OCI-LY7 (cell line): ENCODE results near the gene HOXB1. TPM values are rescaled to one million over a fixed set of nuclear protein-coding genes. Genes with fewer than 3 reads are reported as not detected.

ENCODE experiments used
- BruUV-seq: library from RNA; stranded (reverse); fragments of 400-500 nt; replicated peaks from 2 replicates; lab custom pipeline; 2021; lab: Mats Ljungman, UMichigan
- CTCF ChIA-PET: fragments of 300-600 bp; sonication (Branson Sonifier 250); formaldehyde crosslinking; loops from one replicate; lab custom pipeline; 2022; ENCODE audit warnings: antibody characterized with exemption; ENCODE audit not compliant: unreplicated experiment; lab: Charles Lee
- POLR2A ChIA-PET: fragments of 300-600 bp; sonication (Branson Sonifier 250); formaldehyde crosslinking; loops from one replicate; lab custom pipeline; 2022; ENCODE audit warnings: antibody characterized with exemption; lab: Charles Lee
- DNase-seq: peaks from one replicate; pipeline ENCODE4 v3.0.0-alpha.2; 2015; ENCODE audit warnings: low spot score
- H2AFZ ChIP-seq: fragments of 200-600 bp; sonication (generic), shearing (Covaris generic); 2 replicates; pipeline ENCODE4 v1.6.1; 2014; ENCODE audit warnings: mild to moderate bottlenecking, antibody characterized with exemption, low read length, moderate library complexity
- H3K27ac ChIP-seq: fragments of 200-600 bp; sonication (generic); 2 replicates; pipeline ENCODE4 v1.5.1; 2014; ENCODE audit warnings: mixed run types, low read depth, mild to moderate bottlenecking, moderate library complexity, low read length, inconsistent platforms; ENCODE audit not compliant: poor library complexity, severe bottlenecking
- H3K36me3 ChIP-seq: fragments of 200-600 bp; sonication (generic); 2 replicates; pipeline ENCODE4 v1.6.1; 2014; ENCODE audit warnings: mild to moderate bottlenecking, antibody characterized with exemption, low read length, moderate library complexity, mixed read lengths; ENCODE audit not compliant: insufficient read depth
- H3K4me1 ChIP-seq: fragments of 200-600 bp; sonication (generic); 2 replicates; pipeline ENCODE4 v1.5.1; 2014; ENCODE audit warnings: mild to moderate bottlenecking, low read length; ENCODE audit not compliant: insufficient read depth, poor library complexity, severe bottlenecking
- H3K4me2 ChIP-seq: fragments of 200-600 bp; sonication (generic); 2 replicates; pipeline ENCODE4 v1.6.1; 2014; ENCODE audit warnings: mild to moderate bottlenecking, low read length
- H3K4me3 ChIP-seq: fragments of 200-600 bp; sonication (generic); 2 replicates; pipeline ENCODE4 v1.5.1; 2014; ENCODE audit warnings: mild to moderate bottlenecking, low read depth, low read length; ENCODE audit not compliant: poor library complexity, severe bottlenecking
- H3K79me2 ChIP-seq: fragments of 200-600 bp; sonication (generic); 2 replicates; pipeline ENCODE4 v1.6.1; 2016; ENCODE audit warnings: low read depth, mild to moderate bottlenecking, low read length, moderate library complexity, mixed read lengths; ENCODE audit not compliant: insufficient read depth
- H3K9me2 ChIP-seq: fragments of 200-600 bp; sonication (generic); 2 replicates; pipeline ENCODE4 v1.6.1; 2016; ENCODE audit warnings: mild to moderate bottlenecking, low read length, mixed read lengths; ENCODE audit not compliant: insufficient read depth
- H3K9me3 ChIP-seq: fragments of 200-600 bp; sonication (generic); 2 replicates; pipeline ENCODE4 v1.6.1; 2014; ENCODE audit warnings: mild to moderate bottlenecking, mixed run types, low read length, mixed read lengths
- H4K20me1 ChIP-seq: fragments of 200-600 bp; sonication (generic); 2 replicates; pipeline ENCODE4 v1.6.1; 2014; ENCODE audit warnings: mild to moderate bottlenecking, antibody characterized with exemption, low read length, moderate library complexity, mixed read lengths; ENCODE audit not compliant: insufficient read depth
- CTCF ChIP-seq: fragments of 200-600 bp; sonication (generic); conservative IDR thresholded peaks from 2 replicates; pipeline ENCODE4 v1.5.1; 2014; ENCODE audit warnings: mild to moderate bottlenecking, antibody characterized with exemption, low read length, moderate library complexity, mixed read lengths
- EZH2phosphoT487 ChIP-seq: fragments of 200-600 bp; sonication (generic); IDR thresholded peaks from 2 replicates; pipeline ENCODE4 v1.6.1; 2018; ENCODE audit warnings: low read depth, borderline replicate concordance, mild to moderate bottlenecking, mixed run types, antibody characterized with exemption, low read length, moderate library complexity, mixed read lengths
- intact Hi-C: fragments of 100-400 bp; cut with micrococcal nuclease; formaldehyde crosslinking; loops from one replicate; pipeline ENCODE4 v1.10.0; 2022; ENCODE audit not compliant: unreplicated experiment
- total RNA-seq, 2 experiments: library from RNA; depleted of rRNA in 1 of 2; stranded (reverse); fragments of >200 nt in 1 of 2; shearing (Covaris generic) in 1 of 2; gene quantifications; 2 replicates each; pipeline ENCODE4 v1.2.3, GENCODE V29; 2014 to 2022

Gene HOXB1
- total RNA-seq, 2 experiments from 2014 or later = not detected

- no peak for DNase-seq
- H3K9me2 ChIP-seq = no peaks in the 10 kb centered on the region
- H3K9me3 ChIP-seq = no peaks in the 10 kb centered on the region
- CTCF ChIA-PET = no interaction called here
- H3K4me3 ChIP-seq = no peak overlapping the region
- intact Hi-C loops = no loop called here
- no peak overlapping the region for H2AFZ ChIP-seq
- H3K79me2 ChIP-seq = no peaks in the 10 kb centered on the region
- no TSS peak for BruUV-seq
- H3K4me2 ChIP-seq = no peak overlapping the region
- H3K36me3 ChIP-seq = no peaks in the 10 kb centered on the region
- no peaks in the 10 kb centered on the region for H4K20me1 ChIP-seq
- no peaks in the 10 kb centered on the region for H3K4me1 ChIP-seq
- TF ChIP-seq EZH2phosphoT487 = no peak
- TF ChIP-seq CTCF = no peak
- POLR2A ChIA-PET = interaction anchor here (0.7 kb wide), 1 partner anchor 288 kb away, joined by 3 read pairs; no protein-coding TSS in a partner anchor
- no peak overlapping the region for H3K27ac ChIP-seq
Measured at GRCh38 chr17:48520631-48521079, 10.2 kb downstream of the HOXB1 start.

DNA sequence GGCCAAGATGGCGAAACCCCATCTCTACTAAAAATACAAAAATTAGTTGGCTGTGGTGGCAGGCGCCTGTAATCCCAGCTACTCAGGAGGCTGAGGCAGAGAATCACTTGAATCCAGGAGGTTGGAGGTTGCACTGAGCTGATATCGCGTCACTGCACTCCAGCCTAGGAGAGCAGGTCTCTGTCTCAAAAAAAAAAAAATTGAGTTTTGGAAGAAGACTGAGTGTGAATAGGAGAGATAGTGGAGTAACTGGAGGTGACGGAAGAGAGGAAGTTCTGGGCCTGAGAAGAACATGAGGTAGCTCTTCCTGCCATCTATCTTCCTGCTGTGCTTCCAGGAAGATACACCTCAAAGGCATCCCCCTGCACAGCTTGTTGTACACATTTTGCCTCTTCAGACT lies 11.4 kb downstream of the HOXB1 start:
- CTCF ChIA-PET = no interaction called here
- no peak overlapping the region for H3K4me2 ChIP-seq
- H3K4me3 ChIP-seq = no peak overlapping the region
- POLR2A ChIA-PET = no interaction called here
- no peak for DNase-seq
- no peak overlapping the region for H3K27ac ChIP-seq
- no peak for TF ChIP-seq CTCF
- TF ChIP-seq EZH2phosphoT487 = no peak
- H2AFZ ChIP-seq = no peak overlapping the region
- H3K9me3 ChIP-seq = no peaks in the 10 kb centered on the region
- H3K36me3 ChIP-seq = no peaks in the 10 kb centered on the region
- H4K20me1 ChIP-seq = no peaks in the 10 kb centered on the region
- BruUV-seq = no TSS peak
- no peaks in the 10 kb centered on the region for H3K9me2 ChIP-seq
- H3K79me2 ChIP-seq = no peaks in the 10 kb centered on the region
- peaks cover under 1% of the 10 kb centered on the region for H3K4me1 ChIP-seq
- intact Hi-C loops = no loop called here

- Histone ChIP-seq H3K27ac (no peak overlapping the region), H3K36me3 (no peaks in the 10 kb centered on the region), H3K4me3 (no peak overlapping the region), H3K79me2 (no peaks in the 10 kb centered on the region), H3K4me2 (no peak overlapping the region), H2AFZ (no peak overlapping the region), H3K9me3 (no peaks in the 10 kb centered on the region), H3K4me1 (peaks cover 9% of the 10 kb centered on the region), H4K20me1 (no peaks in the 10 kb centered on the region), H3K9me2 (no peaks in the 10 kb centered on the region)
- POLR2A ChIA-PET = interaction anchor here (0.7 kb wide), 1 partner anchor 166 kb away, joined by 4 read pairs; no protein-coding TSS in a partner anchor
- no peak for DNase-seq
- CTCF ChIA-PET = no interaction called here
- no peak for TF ChIP-seq CTCF
- intact Hi-C loops = no loop called here
- BruUV-seq = no TSS peak
Measured at GRCh38 chr17:48517478-48517877, 13.3 kb downstream of the HOXB1 start.
